GM12864 (cell line): ENCODE data around the gene TMEM132D.

ENCODE experiments used
- DNase-seq: peaks from one replicate; pipeline ENCODE4 v3.0.0-alpha.2; 2011; ENCODE audit warnings: low read depth
- H3K4me3 ChIP-seq: 2 replicates; pipeline ENCODE4 v1.5.1; 2011; ENCODE audit warnings: mild to moderate bottlenecking, low read depth, low read length, control low read depth
- TF ChIP-seq, protein P1 (sequence below): IDR thresholded peaks from 2 replicates; pipeline ENCODE4 v1.5.1; 2011; ENCODE audit warnings: low read depth, mild to moderate bottlenecking, moderate library complexity, low read length, control low read depth, inconsistent platforms; ENCODE audit errors: missing control alignments

Gene TMEM132D

DNA sequence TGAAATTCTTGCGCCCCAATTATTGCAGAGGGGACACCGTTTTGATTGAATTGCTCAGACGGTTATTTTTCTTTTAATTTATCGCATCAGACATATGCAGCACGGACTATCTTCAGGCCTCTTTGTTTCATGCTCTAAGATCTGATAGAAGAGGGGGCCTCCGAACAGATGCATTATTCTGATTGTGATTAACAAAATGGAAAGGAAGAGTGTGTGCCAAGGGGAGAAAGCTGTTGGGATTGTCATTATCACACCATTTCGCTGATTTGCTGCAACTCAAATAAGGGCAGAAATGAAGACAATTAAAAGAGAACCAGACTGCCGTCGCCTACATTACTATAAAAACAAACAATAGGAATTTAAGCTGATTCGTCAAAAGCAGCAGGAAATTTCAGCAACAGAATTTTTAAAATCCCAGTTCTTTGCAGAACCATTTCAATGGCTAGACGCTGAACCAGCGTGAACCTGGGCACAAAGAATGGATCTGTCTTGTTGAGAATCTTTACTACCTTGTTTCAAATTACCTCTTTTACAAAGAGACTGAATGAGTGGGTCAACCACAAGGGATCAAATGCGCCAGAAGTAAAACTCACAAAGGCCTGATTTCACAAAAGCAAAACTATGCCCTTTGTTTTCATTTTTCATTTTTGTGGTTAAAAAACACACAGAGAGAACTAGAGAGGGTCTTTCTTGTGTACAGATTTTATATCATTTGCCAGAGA lies 30.6 kb downstream of the TMEM132D start:
- no peak for DNase-seq

DNA sequence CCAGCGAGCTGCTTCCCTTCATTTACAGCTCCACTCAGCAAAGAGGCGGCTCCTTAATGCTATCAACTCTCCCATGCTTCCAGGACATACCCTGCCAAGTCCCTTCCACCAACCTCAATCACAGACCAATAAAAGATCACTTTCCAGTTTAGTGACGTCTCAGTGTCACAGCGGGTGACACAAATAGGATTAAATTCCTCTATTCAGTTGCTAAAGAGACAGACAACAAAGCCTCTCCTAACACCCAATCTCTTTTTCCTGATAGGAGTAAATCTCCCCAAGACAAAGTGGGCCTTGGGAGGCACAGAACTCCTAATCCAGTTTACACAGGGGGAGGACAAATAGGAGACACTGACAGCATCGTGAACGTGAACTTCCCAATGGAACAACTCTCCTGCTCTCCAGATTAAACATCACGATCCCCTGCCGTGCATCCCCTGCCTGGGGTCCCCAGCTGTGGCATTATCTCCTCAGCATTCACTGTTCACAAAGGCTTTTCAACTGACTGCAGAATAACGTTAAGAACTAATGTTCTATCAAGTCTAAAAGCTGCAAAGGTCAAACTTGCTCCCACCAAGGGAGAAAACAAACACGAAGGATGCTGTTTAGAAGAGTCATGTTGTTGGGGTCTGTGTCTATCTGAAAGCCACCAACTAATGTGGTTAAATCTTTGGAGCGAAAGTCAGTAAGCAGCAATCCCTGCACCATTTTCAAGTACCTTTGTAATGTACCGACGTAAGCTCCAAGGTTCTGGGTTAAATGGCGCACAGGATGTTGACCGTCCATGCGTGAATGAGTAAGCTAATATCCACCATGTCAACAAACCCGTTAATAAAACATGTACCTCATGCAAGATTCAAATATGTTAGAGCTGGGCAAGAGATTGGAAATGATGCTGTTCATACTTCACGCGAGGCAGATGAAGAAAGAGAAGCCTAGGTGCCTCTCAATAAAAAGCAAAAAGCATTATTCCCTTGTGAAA lies 31.5 kb downstream of the TMEM132D start:
- no peak for DNase-seq
- TF ChIP-seq, protein P1, sequence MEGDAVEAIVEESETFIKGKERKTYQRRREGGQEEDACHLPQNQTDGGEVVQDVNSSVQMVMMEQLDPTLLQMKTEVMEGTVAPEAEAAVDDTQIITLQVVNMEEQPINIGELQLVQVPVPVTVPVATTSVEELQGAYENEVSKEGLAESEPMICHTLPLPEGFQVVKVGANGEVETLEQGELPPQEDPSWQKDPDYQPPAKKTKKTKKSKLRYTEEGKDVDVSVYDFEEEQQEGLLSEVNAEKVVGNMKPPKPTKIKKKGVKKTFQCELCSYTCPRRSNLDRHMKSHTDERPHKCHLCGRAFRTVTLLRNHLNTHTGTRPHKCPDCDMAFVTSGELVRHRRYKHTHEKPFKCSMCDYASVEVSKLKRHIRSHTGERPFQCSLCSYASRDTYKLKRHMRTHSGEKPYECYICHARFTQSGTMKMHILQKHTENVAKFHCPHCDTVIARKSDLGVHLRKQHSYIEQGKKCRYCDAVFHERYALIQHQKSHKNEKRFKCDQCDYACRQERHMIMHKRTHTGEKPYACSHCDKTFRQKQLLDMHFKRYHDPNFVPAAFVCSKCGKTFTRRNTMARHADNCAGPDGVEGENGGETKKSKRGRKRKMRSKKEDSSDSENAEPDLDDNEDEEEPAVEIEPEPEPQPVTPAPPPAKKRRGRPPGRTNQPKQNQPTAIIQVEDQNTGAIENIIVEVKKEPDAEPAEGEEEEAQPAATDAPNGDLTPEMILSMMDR, result no peak
- no peak overlapping the region for H3K4me3 ChIP-seq

More for the DNA sequence above, 30.6 kb downstream of the TMEM132D start:
- TF ChIP-seq, protein P1, result no peak
- no peak overlapping the region for H3K4me3 ChIP-seq

DNA sequence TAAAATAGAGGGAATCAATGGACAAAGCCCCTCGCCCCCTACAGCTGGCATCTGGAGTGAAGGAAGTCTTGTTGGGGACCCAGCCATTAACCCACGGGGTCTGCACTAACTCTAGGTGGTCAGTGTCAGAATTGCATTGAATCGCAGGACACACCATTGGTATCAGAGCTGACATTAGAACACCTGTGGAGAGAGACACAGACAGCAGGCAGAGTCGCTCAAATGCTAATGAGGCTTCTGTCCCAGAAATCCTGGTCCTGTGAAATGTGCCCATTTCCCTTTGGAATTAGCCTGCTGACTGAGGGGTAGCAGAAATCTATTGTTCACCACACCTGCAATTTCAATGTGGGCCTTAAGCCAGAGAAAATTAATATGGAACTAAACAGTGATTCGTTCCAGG lies 33.0 kb downstream of the TMEM132D start:
- H3K4me3 ChIP-seq, result no peak overlapping the region
- DNase-seq, result no peak
- TF ChIP-seq, protein P1, result no peak

DNA sequence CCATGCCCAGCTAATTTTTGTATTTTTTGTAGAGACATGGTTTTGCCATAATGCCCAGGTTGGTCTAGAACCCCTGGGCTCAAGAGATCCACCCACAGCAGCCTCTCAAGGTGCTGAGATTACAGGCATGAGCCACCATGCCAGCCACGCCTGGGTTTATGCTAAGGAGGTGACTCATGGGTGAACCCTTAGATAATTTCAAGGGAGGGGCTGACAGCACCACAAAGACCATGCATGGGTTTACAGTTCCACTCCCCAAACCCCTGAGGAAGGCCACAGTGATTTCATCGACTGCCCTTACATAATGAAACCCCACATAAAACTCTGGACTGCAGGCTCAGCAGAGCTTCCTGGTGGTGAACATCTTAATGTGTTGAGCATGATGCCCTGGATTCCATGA lies 33.7 kb downstream of the TMEM132D start:
- DNase-seq, result no peak
- TF ChIP-seq, protein P1, result no peak
- no peak overlapping the region for H3K4me3 ChIP-seq

DNA sequence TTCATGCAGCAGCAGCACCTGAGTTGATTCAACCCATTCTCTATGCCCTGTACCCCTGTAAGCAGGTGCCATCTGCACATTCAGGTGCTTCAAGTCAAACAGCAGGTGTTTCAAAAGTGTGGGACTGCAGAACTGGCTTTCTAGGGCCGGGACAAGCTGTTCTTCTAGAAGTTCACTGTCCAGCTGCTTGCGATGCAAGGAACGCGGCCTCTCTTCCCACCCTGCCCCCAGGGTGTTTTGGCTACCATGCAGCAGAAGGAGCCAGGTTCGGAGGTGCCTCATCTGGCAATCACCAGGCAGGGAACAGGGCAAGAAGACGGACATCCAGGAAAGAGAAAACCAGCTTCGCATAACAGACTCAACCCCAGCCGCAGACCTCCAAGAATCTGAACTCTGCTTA lies 35.2 kb downstream of the TMEM132D start:
- no peak overlapping the region for H3K4me3 ChIP-seq
- no peak for DNase-seq
- TF ChIP-seq, protein P1, result no peak

DNA sequence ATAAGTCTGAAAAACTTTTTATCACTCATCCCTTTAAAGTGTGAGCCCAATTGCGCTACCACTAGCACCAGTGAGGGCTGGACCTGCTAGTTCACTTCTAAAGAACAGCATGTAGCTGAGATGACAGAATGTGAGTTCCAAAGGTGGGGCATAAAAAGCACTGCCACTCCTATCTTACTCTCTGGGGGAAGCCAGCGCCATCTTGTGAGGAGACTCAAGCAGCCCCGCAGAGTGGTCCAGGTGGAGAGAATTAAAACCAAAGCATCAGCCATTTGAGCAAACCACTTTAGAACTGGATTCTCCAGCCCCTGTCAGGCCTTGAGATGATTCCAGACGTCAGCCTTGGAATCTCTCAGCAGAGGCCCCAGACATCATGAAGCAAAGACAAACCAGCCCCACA lies 39.9 kb downstream of the TMEM132D start:
- DNase-seq, result no peak
- no peak overlapping the region for H3K4me3 ChIP-seq
- TF ChIP-seq, protein P1, result no peak
